SK-N-SH treated with all-trans-retinoic acid at 6 μM for 48 hours (cell line): ENCODE results near the gene PCDHGA3.
"Not testable (repeated sequence)": the region's sequence is repeated elsewhere in the genome, so short reads cannot be mapped to it uniquely, and the experiment has no call there.

ENCODE experiments used
- ARNTL ChIP-seq: fragments of 450-650 bp; formaldehyde crosslinking; IDR thresholded peaks from 2 replicates; pipeline ENCODE4 v1.5.0; 2020; ENCODE audit warnings: low read depth, mild to moderate bottlenecking, moderate library complexity, borderline replicate concordance
- BACH2 ChIP-seq: fragments of 250-450 bp; sonication (Bioruptor Pico); IDR thresholded peaks from 2 replicates; pipeline ENCODE4 v1.9.0; 2021; ENCODE audit warnings: mild to moderate bottlenecking, borderline replicate concordance
- ESRRG ChIP-seq: fragments of 250-450 bp; sonication (Bioruptor Pico); IDR thresholded peaks from 2 replicates; pipeline ENCODE4 v1.6.1; 2021; ENCODE audit warnings: mild to moderate bottlenecking
- GLIS3 ChIP-seq: fragments of 250-450 bp; sonication (Bioruptor Pico); IDR thresholded peaks from 2 replicates; pipeline ENCODE4 v1.5.0; 2020; ENCODE audit warnings: mild to moderate bottlenecking, moderate library complexity
- ISL1 ChIP-seq: fragments of 250-450 bp; sonication (Bioruptor Pico); IDR thresholded peaks from 2 replicates; pipeline ENCODE4 v2.1.2; 2022; ENCODE audit warnings: mild to moderate bottlenecking, moderate library complexity
- RARB ChIP-seq: fragments of 250-450 bp; sonication (Bioruptor Pico); IDR thresholded peaks from 2 replicates; pipeline ENCODE4 v1.8.0; 2021; ENCODE audit warnings: mild to moderate bottlenecking, moderate library complexity
- TCF4 ChIP-seq: fragments of 250-450 bp; sonication (Bioruptor Pico); IDR thresholded peaks from 2 replicates; pipeline ENCODE4 v1.8.0; 2021; ENCODE audit warnings: mild to moderate bottlenecking, moderate library complexity, borderline replicate concordance
- TOX ChIP-seq: fragments of 250-450 bp; sonication (Bioruptor Pico); IDR thresholded peaks from 2 replicates; pipeline ENCODE4 v1.8.0; 2021; ENCODE audit warnings: mild to moderate bottlenecking, moderate library complexity, borderline replicate concordance
- ZFP30 ChIP-seq: fragments of 450-650 bp; formaldehyde crosslinking; IDR thresholded peaks from 2 replicates; pipeline ENCODE4 v1.5.0; 2022; ENCODE audit warnings: mild to moderate bottlenecking, moderate library complexity
- TF ChIP-seq, protein P1 (sequence below): fragments of 250-450 bp; sonication (Bioruptor Pico); IDR thresholded peaks from 2 replicates; pipeline ENCODE4 v1.5.1; 2021; ENCODE audit warnings: mild to moderate bottlenecking, moderate library complexity
- TF ChIP-seq, protein P2 (sequence below): fragments of 250-450 bp; sonication (Bioruptor Pico); IDR thresholded peaks from 2 replicates; pipeline ENCODE4 v1.8.0; 2021; ENCODE audit warnings: low read depth, mild to moderate bottlenecking, moderate library complexity, borderline replicate concordance
- TF ChIP-seq, protein P3 (sequence below): fragments of 250-450 bp; sonication (Bioruptor Pico); IDR thresholded peaks from 2 replicates; pipeline ENCODE4 v1.8.0; 2020; ENCODE audit warnings: mild to moderate bottlenecking, moderate library complexity, borderline replicate concordance
- TF ChIP-seq, protein P4 (sequence below): fragments of 250-450 bp; sonication (Bioruptor Pico); IDR thresholded peaks from 2 replicates; pipeline ENCODE4 v1.5.1; 2020; ENCODE audit warnings: low read depth, mild to moderate bottlenecking, moderate library complexity

DNA sequence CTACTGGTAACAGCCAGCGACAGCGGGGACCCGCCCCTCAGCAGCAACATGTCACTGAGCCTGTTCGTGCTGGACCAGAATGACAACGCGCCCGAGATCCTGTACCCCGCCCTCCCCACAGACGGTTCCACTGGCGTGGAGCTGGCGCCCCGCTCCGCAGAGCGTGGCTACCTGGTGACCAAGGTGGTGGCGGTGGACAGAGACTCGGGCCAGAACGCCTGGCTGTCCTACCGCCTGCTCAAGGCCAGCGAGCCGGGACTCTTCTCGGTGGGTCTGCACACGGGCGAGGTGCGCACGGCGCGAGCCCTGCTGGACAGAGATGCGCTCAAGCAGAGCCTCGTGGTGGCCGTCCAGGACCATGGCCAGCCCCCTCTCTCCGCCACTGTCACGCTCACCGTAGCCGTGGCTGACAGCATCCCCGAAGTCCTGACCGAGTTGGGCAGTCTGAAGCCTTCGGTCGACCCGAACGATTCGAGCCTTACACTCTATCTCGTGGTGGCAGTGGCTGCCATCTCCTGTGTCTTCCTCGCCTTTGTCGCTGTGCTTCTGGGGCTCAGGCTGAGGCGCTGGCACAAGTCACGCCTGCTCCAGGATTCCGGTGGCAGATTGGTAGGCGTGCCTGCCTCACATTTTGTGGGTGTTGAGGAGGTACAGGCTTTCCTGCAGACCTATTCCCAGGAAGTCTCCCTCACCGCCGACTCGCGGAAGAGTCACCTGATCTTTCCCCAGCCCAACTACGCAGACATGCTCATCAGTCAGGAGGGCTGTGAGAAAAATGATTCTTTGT is 51.0 kb downstream of the PCDHGA3 start:
- TF ChIP-seq, protein P1, sequence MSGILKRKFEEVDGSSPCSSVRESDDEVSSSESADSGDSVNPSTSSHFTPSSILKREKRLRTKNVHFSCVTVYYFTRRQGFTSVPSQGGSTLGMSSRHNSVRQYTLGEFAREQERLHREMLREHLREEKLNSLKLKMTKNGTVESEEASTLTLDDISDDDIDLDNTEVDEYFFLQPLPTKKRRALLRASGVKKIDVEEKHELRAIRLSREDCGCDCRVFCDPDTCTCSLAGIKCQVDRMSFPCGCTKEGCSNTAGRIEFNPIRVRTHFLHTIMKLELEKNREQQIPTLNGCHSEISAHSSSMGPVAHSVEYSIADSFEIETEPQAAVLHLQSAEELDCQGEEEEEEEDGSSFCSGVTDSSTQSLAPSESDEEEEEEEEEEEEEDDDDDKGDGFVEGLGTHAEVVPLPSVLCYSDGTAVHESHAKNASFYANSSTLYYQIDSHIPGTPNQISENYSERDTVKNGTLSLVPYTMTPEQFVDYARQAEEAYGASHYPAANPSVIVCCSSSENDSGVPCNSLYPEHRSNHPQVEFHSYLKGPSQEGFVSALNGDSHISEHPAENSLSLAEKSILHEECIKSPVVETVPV (CRISPR knock-in tag) = not testable (repeated sequence)
- not testable (repeated sequence) for TF ChIP-seq ESRRG; ISL1; TCF4 (CRISPR knock-in tag); ZFP30 (CRISPR knock-in tag); TOX; GLIS3 (CRISPR knock-in tag); ARNTL (CRISPR knock-in tag); BACH2 (CRISPR knock-in tag); RARB (CRISPR knock-in tag)
- TF ChIP-seq, protein P2, sequence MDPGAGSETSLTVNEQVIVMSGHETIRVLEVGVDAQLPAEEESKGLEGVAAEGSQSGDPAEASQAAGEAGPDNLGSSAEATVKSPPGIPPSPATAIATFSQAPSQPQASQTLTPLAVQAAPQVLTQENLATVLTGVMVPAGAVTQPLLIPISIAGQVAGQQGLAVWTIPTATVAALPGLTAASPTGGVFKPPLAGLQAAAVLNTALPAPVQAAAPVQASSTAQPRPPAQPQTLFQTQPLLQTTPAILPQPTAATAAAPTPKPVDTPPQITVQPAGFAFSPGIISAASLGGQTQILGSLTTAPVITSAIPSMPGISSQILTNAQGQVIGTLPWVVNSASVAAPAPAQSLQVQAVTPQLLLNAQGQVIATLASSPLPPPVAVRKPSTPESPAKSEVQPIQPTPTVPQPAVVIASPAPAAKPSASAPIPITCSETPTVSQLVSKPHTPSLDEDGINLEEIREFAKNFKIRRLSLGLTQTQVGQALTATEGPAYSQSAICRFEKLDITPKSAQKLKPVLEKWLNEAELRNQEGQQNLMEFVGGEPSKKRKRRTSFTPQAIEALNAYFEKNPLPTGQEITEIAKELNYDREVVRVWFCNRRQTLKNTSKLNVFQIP = not testable (repeated sequence)
- TF ChIP-seq, protein P3, sequence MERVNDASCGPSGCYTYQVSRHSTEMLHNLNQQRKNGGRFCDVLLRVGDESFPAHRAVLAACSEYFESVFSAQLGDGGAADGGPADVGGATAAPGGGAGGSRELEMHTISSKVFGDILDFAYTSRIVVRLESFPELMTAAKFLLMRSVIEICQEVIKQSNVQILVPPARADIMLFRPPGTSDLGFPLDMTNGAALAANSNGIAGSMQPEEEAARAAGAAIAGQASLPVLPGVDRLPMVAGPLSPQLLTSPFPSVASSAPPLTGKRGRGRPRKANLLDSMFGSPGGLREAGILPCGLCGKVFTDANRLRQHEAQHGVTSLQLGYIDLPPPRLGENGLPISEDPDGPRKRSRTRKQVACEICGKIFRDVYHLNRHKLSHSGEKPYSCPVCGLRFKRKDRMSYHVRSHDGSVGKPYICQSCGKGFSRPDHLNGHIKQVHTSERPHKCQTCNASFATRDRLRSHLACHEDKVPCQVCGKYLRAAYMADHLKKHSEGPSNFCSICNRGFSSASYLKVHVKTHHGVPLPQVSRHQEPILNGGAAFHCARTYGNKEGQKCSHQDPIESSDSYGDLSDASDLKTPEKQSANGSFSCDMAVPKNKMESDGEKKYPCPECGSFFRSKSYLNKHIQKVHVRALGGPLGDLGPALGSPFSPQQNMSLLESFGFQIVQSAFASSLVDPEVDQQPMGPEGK (CRISPR knock-in tag) = not testable (repeated sequence)
- TF ChIP-seq, protein P4, sequence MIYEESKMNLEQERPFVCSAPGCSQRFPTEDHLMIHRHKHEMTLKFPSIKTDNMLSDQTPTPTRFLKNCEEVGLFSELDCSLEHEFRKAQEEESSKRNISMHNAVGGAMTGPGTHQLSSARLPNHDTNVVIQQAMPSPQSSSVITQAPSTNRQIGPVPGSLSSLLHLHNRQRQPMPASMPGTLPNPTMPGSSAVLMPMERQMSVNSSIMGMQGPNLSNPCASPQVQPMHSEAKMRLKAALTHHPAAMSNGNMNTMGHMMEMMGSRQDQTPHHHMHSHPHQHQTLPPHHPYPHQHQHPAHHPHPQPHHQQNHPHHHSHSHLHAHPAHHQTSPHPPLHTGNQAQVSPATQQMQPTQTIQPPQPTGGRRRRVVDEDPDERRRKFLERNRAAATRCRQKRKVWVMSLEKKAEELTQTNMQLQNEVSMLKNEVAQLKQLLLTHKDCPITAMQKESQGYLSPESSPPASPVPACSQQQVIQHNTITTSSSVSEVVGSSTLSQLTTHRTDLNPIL (CRISPR knock-in tag) = not testable (repeated sequence)
